ENCODE results near the gene CXCR6.

Gene CXCR6

GRCh38 chr3:45986303-45986982, 43.2 kb downstream of the CXCR6 start:
- no peak overlapping the region for H3K9ac ChIP-seq (ENCODE audit: low read length)
- no peak overlapping the region for H2AFZ ChIP-seq (ENCODE audit: insufficient read depth, low read length, poor library complexity)
- no peak overlapping the region for H3K4me3 ChIP-seq (ENCODE audit: low read depth, low read length)
- DNase-seq: no peak
- H4K12ac ChIP-seq (ENCODE audit: low read depth, low read length): no peak overlapping the region
- no peak overlapping the region for H2BK12ac ChIP-seq (ENCODE audit: low read length)
- no peak overlapping the region for H3K14ac ChIP-seq (ENCODE audit: low read length)
- H3K27me3 ChIP-seq (ENCODE audit: insufficient read depth, low read length): no peaks in the 10 kb centered on the region
- H3K18ac ChIP-seq (ENCODE audit: low read length): peak overlapping the region; percentile 41
- peaks cover 5 to 10% of the 10 kb centered on the region in 2 experiments for H3K36me3 ChIP-seq (ENCODE audit: control insufficient read depth in 1 of 2, insufficient read depth in 2 of 2, low read length in 2 of 2)
- H2BK5ac ChIP-seq (ENCODE audit: low read depth, low read length, poor library complexity): no peak overlapping the region
- H3K4ac ChIP-seq (ENCODE audit: low read depth, low read length): no peak overlapping the region
- peaks cover 1% of the 10 kb centered on the region for H3K79me2 ChIP-seq (ENCODE audit: control insufficient read depth, insufficient read depth, low read length, poor library complexity)
- H2BK120ac ChIP-seq (ENCODE audit: insufficient read depth, low read length, poor library complexity): no peak overlapping the region
- H4K8ac ChIP-seq (ENCODE audit: low read depth, low read length): no peak overlapping the region
- no CpG with 5 or more reads among the region's 5 CpGs for WGBS (ENCODE audit: extremely low coverage, insufficient coverage, insufficient read length)
- H3K4me1 ChIP-seq (ENCODE audit: control insufficient read depth in 1 of 2, insufficient read depth in 2 of 2, low read length in 2 of 2): peaks cover 0 to 3% of the 10 kb centered on the region in 2 experiments
- H2AK5ac ChIP-seq (ENCODE audit: low read length): no peak overlapping the region
- no peak overlapping the region for H3K4me2 ChIP-seq (ENCODE audit: low read length)
- H3K23ac ChIP-seq (ENCODE audit: low read length): no peak overlapping the region
- H3K79me1 ChIP-seq (ENCODE audit: low read length): no peaks in the 10 kb centered on the region
- H3K27ac ChIP-seq (ENCODE audit: low read depth, low read length): no peak overlapping the region
- H3K9me3 ChIP-seq (ENCODE audit: insufficient read depth, low read depth, low read length): peaks cover 2% of the 10 kb centered on the region
- no peak overlapping the region for H4K91ac ChIP-seq (ENCODE audit: low read depth, low read length)

GRCh38 chr3:45987368-45988291, 44.4 kb downstream of the CXCR6 start:
- Histone ChIP-seq H2BK120ac (ENCODE audit: insufficient read depth, low read length, poor library complexity) (no peak overlapping the region), H3K4ac (ENCODE audit: low read depth, low read length) (no peak overlapping the region), H3K27me3 (ENCODE audit: insufficient read depth, low read length) (no peaks in the 10 kb centered on the region), H4K8ac (ENCODE audit: low read depth, low read length) (no peak overlapping the region), H2AK5ac (ENCODE audit: low read length) (no peak overlapping the region), H2BK12ac (ENCODE audit: low read length) (no peak overlapping the region), H3K18ac (ENCODE audit: low read length) (no peak overlapping the region), H3K79me2 (ENCODE audit: control insufficient read depth, insufficient read depth, low read length, poor library complexity) (peaks cover 2% of the 10 kb centered on the region), H3K4me1 (ENCODE audit: control insufficient read depth in 1 of 2, insufficient read depth in 2 of 2, low read length in 2 of 2) (peaks cover 0 to 3% of the 10 kb centered on the region in 2 experiments), H3K9ac (ENCODE audit: low read length) (no peak overlapping the region), H3K14ac (ENCODE audit: low read length) (no peak overlapping the region), H3K4me3 (ENCODE audit: low read depth, low read length) (no peak overlapping the region), H2AFZ (ENCODE audit: insufficient read depth, low read length, poor library complexity) (no peak overlapping the region), H3K23ac (ENCODE audit: low read length) (no peak overlapping the region), H2BK5ac (ENCODE audit: low read depth, low read length, poor library complexity) (no peak overlapping the region), H4K91ac (ENCODE audit: low read depth, low read length) (no peak overlapping the region), H3K36me3 (ENCODE audit: control insufficient read depth in 1 of 2, insufficient read depth in 2 of 2, low read length in 2 of 2) (peaks cover 5 to 10% of the 10 kb centered on the region in 2 experiments), H3K27ac (ENCODE audit: low read depth, low read length) (no peak overlapping the region), H3K79me1 (ENCODE audit: low read length) (no peaks in the 10 kb centered on the region), H3K4me2 (ENCODE audit: low read length) (no peak overlapping the region), H4K12ac (ENCODE audit: low read depth, low read length) (no peak overlapping the region), H3K9me3 (ENCODE audit: insufficient read depth, low read depth, low read length) (peaks cover 2% of the 10 kb centered on the region)
- no peak for DNase-seq
- no CpG with 5 or more reads among the region's 8 CpGs for WGBS (ENCODE audit: extremely low coverage, insufficient coverage, insufficient read length)

GRCh38 chr3:45988362-45988761, 45.1 kb downstream of the CXCR6 start:
- no peaks in the 10 kb centered on the region for H3K27me3 ChIP-seq (ENCODE audit: insufficient read depth, low read length)
- H2AFZ ChIP-seq (ENCODE audit: insufficient read depth, low read length, poor library complexity): no peak overlapping the region
- peaks cover 2% of the 10 kb centered on the region for H3K9me3 ChIP-seq (ENCODE audit: insufficient read depth, low read depth, low read length)
- H3K4ac ChIP-seq (ENCODE audit: low read depth, low read length): no peak overlapping the region
- H3K4me1 ChIP-seq (ENCODE audit: control insufficient read depth in 1 of 2, insufficient read depth in 2 of 2, low read length in 2 of 2): peaks cover 0 to 3% of the 10 kb centered on the region in 2 experiments
- H2AK5ac ChIP-seq (ENCODE audit: low read length): no peak overlapping the region
- H3K18ac ChIP-seq (ENCODE audit: low read length): no peak overlapping the region
- no peak overlapping the region for H4K8ac ChIP-seq (ENCODE audit: low read depth, low read length)
- no peak overlapping the region for H3K14ac ChIP-seq (ENCODE audit: low read length)
- no peak overlapping the region for H3K23ac ChIP-seq (ENCODE audit: low read length)
- H3K9ac ChIP-seq (ENCODE audit: low read length): no peak overlapping the region
- no peak overlapping the region for H3K4me3 ChIP-seq (ENCODE audit: low read depth, low read length)
- H3K4me2 ChIP-seq (ENCODE audit: low read length): no peak overlapping the region
- no peak overlapping the region for H3K27ac ChIP-seq (ENCODE audit: low read depth, low read length)
- H3K79me1 ChIP-seq (ENCODE audit: low read length): no peaks in the 10 kb centered on the region
- DNase-seq: no peak
- no peak overlapping the region for H4K12ac ChIP-seq (ENCODE audit: low read depth, low read length)
- no peak overlapping the region for H2BK5ac ChIP-seq (ENCODE audit: low read depth, low read length, poor library complexity)
- H3K36me3 ChIP-seq (ENCODE audit: control insufficient read depth in 1 of 2, insufficient read depth in 2 of 2, low read length in 2 of 2): peaks cover 5 to 6% of the 10 kb centered on the region in 2 experiments
- H3K79me2 ChIP-seq (ENCODE audit: control insufficient read depth, insufficient read depth, low read length, poor library complexity): peaks cover 2% of the 10 kb centered on the region
- no peak overlapping the region for H2BK120ac ChIP-seq (ENCODE audit: insufficient read depth, low read length, poor library complexity)
- WGBS (ENCODE audit: extremely low coverage, insufficient coverage, insufficient read length): no CpG with 5 or more reads among the region's 4 CpGs
- H2BK12ac ChIP-seq (ENCODE audit: low read length): no peak overlapping the region
- H4K91ac ChIP-seq (ENCODE audit: low read depth, low read length): no peak overlapping the region

GRCh38 chr3:45988804-45989203, 45.5 kb downstream of the CXCR6 start:
- peaks cover 2% of the 10 kb centered on the region for H3K79me2 ChIP-seq (ENCODE audit: control insufficient read depth, insufficient read depth, low read length, poor library complexity)
- H3K9ac ChIP-seq (ENCODE audit: low read length): no peak overlapping the region
- no peak overlapping the region for H3K4me3 ChIP-seq (ENCODE audit: low read depth, low read length)
- H3K23ac ChIP-seq (ENCODE audit: low read length): no peak overlapping the region
- no peak overlapping the region for H3K18ac ChIP-seq (ENCODE audit: low read length)
- H3K27me3 ChIP-seq (ENCODE audit: insufficient read depth, low read length): no peaks in the 10 kb centered on the region
- peaks cover 5 to 6% of the 10 kb centered on the region in 2 experiments for H3K36me3 ChIP-seq (ENCODE audit: control insufficient read depth in 1 of 2, insufficient read depth in 2 of 2, low read length in 2 of 2)
- H4K91ac ChIP-seq (ENCODE audit: low read depth, low read length): no peak overlapping the region
- no peak overlapping the region for H2AK5ac ChIP-seq (ENCODE audit: low read length)
- no peak overlapping the region for H2BK12ac ChIP-seq (ENCODE audit: low read length)
- H3K27ac ChIP-seq (ENCODE audit: low read depth, low read length): no peak overlapping the region
- H4K8ac ChIP-seq (ENCODE audit: low read depth, low read length): no peak overlapping the region
- no peak overlapping the region for H4K12ac ChIP-seq (ENCODE audit: low read depth, low read length)
- peak; percentile 41 to 75 for DNase-seq
- H3K4ac ChIP-seq (ENCODE audit: low read depth, low read length): no peak overlapping the region
- H3K9me3 ChIP-seq (ENCODE audit: insufficient read depth, low read depth, low read length): peaks cover 2% of the 10 kb centered on the region
- H3K4me1 ChIP-seq (ENCODE audit: control insufficient read depth in 1 of 2, insufficient read depth in 2 of 2, low read length in 2 of 2): peaks cover 0 to 3% of the 10 kb centered on the region in 2 experiments
- H3K14ac ChIP-seq (ENCODE audit: low read length): no peak overlapping the region
- no peak overlapping the region for H2BK120ac ChIP-seq (ENCODE audit: insufficient read depth, low read length, poor library complexity)
- no peaks in the 10 kb centered on the region for H3K79me1 ChIP-seq (ENCODE audit: low read length)
- no CpG with 5 or more reads among the region's 2 CpGs for WGBS (ENCODE audit: extremely low coverage, insufficient coverage, insufficient read length)
- H2BK5ac ChIP-seq (ENCODE audit: low read depth, low read length, poor library complexity): no peak overlapping the region
- no peak overlapping the region for H3K4me2 ChIP-seq (ENCODE audit: low read length)
- H2AFZ ChIP-seq (ENCODE audit: insufficient read depth, low read length, poor library complexity): no peak overlapping the region
